GM10266 (cell line): ENCODE data around the gene CTNNAL1.

Source experiments
- DNase-seq: peaks from one replicate; pipeline ENCODE4 v3.0.0; 2012; ENCODE audit errors: extremely low spot score
- CTCF ChIP-seq: IDR thresholded peaks from 2 replicates; pipeline ENCODE4 v1.5.1; 2012; ENCODE audit warnings: mild to moderate bottlenecking, low read depth; ENCODE audit not compliant: control insufficient read depth, insufficient read depth; ENCODE audit errors: missing control alignments

The CTNNAL1 gene

GRCh38 chr9:109010746-109011145, 2.6 kb downstream of the CTNNAL1 start:
- peak; percentile 47 for DNase-seq
- TF ChIP-seq CTCF: no peak

GRCh38 chr9:109005678-109006077, 7.6 kb downstream of the CTNNAL1 start:
- TF ChIP-seq CTCF: no peak
- no peak for DNase-seq

GRCh38 chr9:109003116-109003515, 10.2 kb downstream of the CTNNAL1 start:
- no peak for TF ChIP-seq CTCF
- no peak for DNase-seq

GRCh38 chr9:109002141-109002540, 11.2 kb downstream of the CTNNAL1 start:
- no peak for TF ChIP-seq CTCF
- no peak for DNase-seq

- no peak for TF ChIP-seq CTCF
- DNase-seq: no peak
Measured at GRCh38 chr9:109001275-109001676, 12.0 kb downstream of the CTNNAL1 start.

- no peak for TF ChIP-seq CTCF
- DNase-seq: no peak
Measured at GRCh38 chr9:108997112-108997511, 16.2 kb downstream of the CTNNAL1 start.

GRCh38 chr9:108996643-108997042, 16.7 kb downstream of the CTNNAL1 start:
- no peak for TF ChIP-seq CTCF
- no peak for DNase-seq
